Measurements from ENCODE around the gene DPY30. TPM values are rescaled to one million over a fixed set of nuclear protein-coding genes. Genes with fewer than 3 reads are reported as not detected.

DPY30 gene
- total RNA-seq, 1 experiment from 2014 or later, result 88.3 TPM

- DNase-seq, result no peak
- Histone ChIP-seq H3K27ac (ENCODE audit: low read length) (no peak overlapping the region), H2AFZ (ENCODE audit: low read length) (no peak overlapping the region), H3K9me2 (replicated peaks; ENCODE audit: insufficient read depth, low read length) (no peaks in the 10 kb centered on the region), H4K20me1 (ENCODE audit: insufficient read depth, low read depth, low read length) (peaks cover 8% of the 10 kb centered on the region), H3K4me2 (ENCODE audit: low read depth, low read length, poor library complexity, severe bottlenecking) (no peak overlapping the region), H3K9ac (ENCODE audit: low read length) (no peak overlapping the region), H3K4me3 (ENCODE audit: low read length) (no peak overlapping the region), H3K4me1 (ENCODE audit: low read length) (peaks cover 5% of the 10 kb centered on the region), H3K9me3 (ENCODE audit: low read length) (no peaks in the 10 kb centered on the region), H3K36me3 (ENCODE audit: insufficient read depth, low read length) (no peaks in the 10 kb centered on the region), H3K27me3 (ENCODE audit: low read length) (no peaks in the 10 kb centered on the region), H3K79me2 (ENCODE audit: low read length) (peaks cover 100% of the 10 kb centered on the region)
Observed at GRCh38 chr2:31992025-31992579, 47.5 kb downstream of the DPY30 start.

DNA sequence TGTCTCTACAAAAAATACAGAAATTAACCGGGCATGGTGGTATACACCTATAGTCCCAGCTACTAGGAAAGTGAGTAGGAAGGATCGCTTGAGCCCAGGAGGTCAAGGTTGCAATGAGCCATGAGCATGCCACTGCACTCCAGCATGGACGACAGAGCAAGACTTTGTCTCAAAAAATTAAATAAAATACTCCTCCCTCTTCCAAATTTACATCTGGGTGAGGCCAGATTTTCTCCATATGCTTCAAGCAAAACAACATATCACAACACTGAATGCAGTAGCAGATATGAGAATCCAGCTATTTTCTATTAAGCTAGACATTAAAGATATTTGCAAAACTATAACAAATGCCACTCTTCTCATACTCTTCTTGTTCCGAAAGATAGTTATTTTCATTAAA is 49.7 kb downstream of the DPY30 start:
- Histone ChIP-seq H3K4me2 (ENCODE audit: low read depth, low read length, poor library complexity, severe bottlenecking) (no peak overlapping the region), H4K20me1 (ENCODE audit: insufficient read depth, low read depth, low read length) (peaks cover 15% of the 10 kb centered on the region), H3K9me2 (replicated peaks; ENCODE audit: insufficient read depth, low read length) (no peaks in the 10 kb centered on the region), H3K9me3 (ENCODE audit: low read length) (no peaks in the 10 kb centered on the region), H2AFZ (ENCODE audit: low read length) (no peak overlapping the region), H3K4me1 (ENCODE audit: low read length) (no peaks in the 10 kb centered on the region), H3K27me3 (ENCODE audit: low read length) (no peaks in the 10 kb centered on the region), H3K9ac (ENCODE audit: low read length) (no peak overlapping the region), H3K4me3 (ENCODE audit: low read length) (no peak overlapping the region), H3K79me2 (ENCODE audit: low read length) (peaks cover 100% of the 10 kb centered on the region), H3K36me3 (ENCODE audit: insufficient read depth, low read length) (no peaks in the 10 kb centered on the region), H3K27ac (ENCODE audit: low read length) (no peak overlapping the region)
- DNase-seq, result no peak

DNA sequence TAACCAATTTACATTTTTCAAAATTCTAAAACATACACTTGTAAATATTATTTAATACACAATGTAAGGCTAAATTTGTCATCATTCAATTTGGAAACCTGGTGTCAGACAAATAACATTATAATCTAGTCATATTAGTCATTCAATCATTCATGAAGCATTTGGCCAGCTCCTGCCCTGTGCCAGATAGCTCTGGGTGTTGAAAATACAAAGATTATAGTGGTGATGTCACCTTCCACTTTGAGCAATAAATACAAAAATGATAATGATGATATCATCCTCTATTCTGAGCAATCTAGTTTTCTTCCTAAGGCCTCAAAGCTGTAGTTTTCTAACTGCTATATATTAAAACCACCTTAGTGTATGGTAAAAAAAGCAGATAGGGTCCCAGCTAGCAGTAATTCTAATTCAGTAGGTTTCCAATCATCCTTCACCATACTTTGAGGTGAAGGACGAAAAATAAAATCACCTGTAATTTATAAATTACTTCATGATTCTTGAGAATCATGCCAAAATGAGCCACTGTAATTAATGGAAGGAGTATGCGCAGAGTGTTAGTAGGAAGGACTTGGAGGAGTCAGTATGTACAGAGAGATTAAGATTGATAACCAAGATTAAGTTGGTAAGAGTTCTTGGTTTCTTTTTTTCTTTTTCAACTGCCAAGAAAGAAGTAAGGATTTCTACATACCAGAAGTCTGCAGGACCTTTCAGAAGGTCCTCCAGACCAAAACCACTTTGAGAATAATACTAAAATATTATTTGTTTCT is 52.0 kb downstream of the DPY30 start:
- no peak for DNase-seq
- Histone ChIP-seq H3K4me1 (ENCODE audit: low read length) (no peaks in the 10 kb centered on the region), H3K9me2 (replicated peaks; ENCODE audit: insufficient read depth, low read length) (no peaks in the 10 kb centered on the region), H2AFZ (ENCODE audit: low read length) (no peak overlapping the region), H3K4me3 (ENCODE audit: low read length) (no peak overlapping the region), H3K4me2 (ENCODE audit: low read depth, low read length, poor library complexity, severe bottlenecking) (no peak overlapping the region), H3K27ac (ENCODE audit: low read length) (no peak overlapping the region), H3K27me3 (ENCODE audit: low read length) (no peaks in the 10 kb centered on the region), H3K9me3 (ENCODE audit: low read length) (no peaks in the 10 kb centered on the region), H3K79me2 (ENCODE audit: low read length) (peaks cover 100% of the 10 kb centered on the region), H3K9ac (ENCODE audit: low read length) (no peak overlapping the region), H4K20me1 (ENCODE audit: insufficient read depth, low read depth, low read length) (peaks cover 19% of the 10 kb centered on the region), H3K36me3 (ENCODE audit: insufficient read depth, low read length) (0 out of 2 replicates have a peak, but pooled peaks cover 4% of the 10 kb centered on the region)

- Histone ChIP-seq H4K20me1 (ENCODE audit: insufficient read depth, low read depth, low read length) (peaks cover 19% of the 10 kb centered on the region), H3K9me3 (ENCODE audit: low read length) (no peaks in the 10 kb centered on the region), H3K4me3 (ENCODE audit: low read length) (no peak overlapping the region), H3K27ac (ENCODE audit: low read length) (no peak overlapping the region), H3K9me2 (replicated peaks; ENCODE audit: insufficient read depth, low read length) (no peaks in the 10 kb centered on the region), H3K36me3 (ENCODE audit: insufficient read depth, low read length) (0 out of 2 replicates have a peak, but pooled peaks cover 4% of the 10 kb centered on the region), H3K27me3 (ENCODE audit: low read length) (no peaks in the 10 kb centered on the region), H3K4me1 (ENCODE audit: low read length) (no peaks in the 10 kb centered on the region), H3K79me2 (ENCODE audit: low read length) (peaks cover 99% of the 10 kb centered on the region), H2AFZ (ENCODE audit: low read length) (no peak overlapping the region), H3K9ac (ENCODE audit: low read length) (no peak overlapping the region), H3K4me2 (ENCODE audit: low read depth, low read length, poor library complexity, severe bottlenecking) (no peak overlapping the region)
- DNase-seq, result no peak
Observed at GRCh38 chr2:31986906-31987305, 52.7 kb downstream of the DPY30 start.

DNA sequence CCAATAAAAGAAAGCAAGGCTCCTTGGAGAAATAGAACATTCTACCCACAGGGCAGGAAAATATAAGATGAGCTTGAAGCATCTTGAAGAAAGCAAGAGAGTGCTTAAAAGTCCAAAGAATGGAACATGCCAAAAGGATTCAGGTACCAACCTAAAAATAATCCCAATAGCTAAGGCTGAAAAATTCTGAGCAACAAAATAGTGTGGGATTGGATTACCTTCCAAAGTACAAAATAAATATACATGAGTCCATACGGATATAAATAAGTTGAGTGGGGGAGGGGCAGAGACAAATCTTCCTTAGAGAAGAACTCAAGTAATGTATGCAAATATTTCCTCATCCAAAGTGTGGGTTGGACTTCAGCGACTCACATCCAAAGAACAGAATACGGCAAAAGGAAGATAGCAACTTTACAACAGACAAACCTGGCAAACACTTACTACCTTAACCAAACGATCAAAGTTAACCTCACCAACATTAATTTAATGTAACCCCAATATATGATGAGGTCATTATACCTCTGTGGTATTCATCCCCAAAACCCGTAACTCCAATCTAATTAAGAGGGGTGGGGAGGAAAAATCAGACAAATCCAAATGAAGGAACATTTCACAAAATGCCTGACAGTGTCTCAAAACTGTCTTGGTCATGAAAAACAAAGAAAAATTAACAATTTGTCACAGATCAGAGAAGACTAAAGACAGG is 55.7 kb downstream of the DPY30 start:
- H3K4me3 ChIP-seq (ENCODE audit: low read length), result no peak overlapping the region
- peaks cover 15% of the 10 kb centered on the region for H3K4me1 ChIP-seq (ENCODE audit: low read length)
- peaks cover 99% of the 10 kb centered on the region for H3K79me2 ChIP-seq (ENCODE audit: low read length)
- no peak overlapping the region for H2AFZ ChIP-seq (ENCODE audit: low read length)
- no peaks in the 10 kb centered on the region for H3K9me3 ChIP-seq (ENCODE audit: low read length)
- H3K27ac ChIP-seq (ENCODE audit: low read length), result no peak overlapping the region
- H4K20me1 ChIP-seq (ENCODE audit: insufficient read depth, low read depth, low read length), result peaks cover 19% of the 10 kb centered on the region
- H3K9ac ChIP-seq (ENCODE audit: low read length), result no peak overlapping the region
- H3K36me3 ChIP-seq (ENCODE audit: insufficient read depth, low read length), result 0 out of 2 replicates have a peak, but pooled peaks cover 4% of the 10 kb centered on the region
- H3K27me3 ChIP-seq (ENCODE audit: low read length), result no peaks in the 10 kb centered on the region
- no peak for DNase-seq
- no peak overlapping the region for H3K4me2 ChIP-seq (ENCODE audit: low read depth, low read length, poor library complexity, severe bottlenecking)
- no peaks in the 10 kb centered on the region for H3K9me2 ChIP-seq (replicated peaks; ENCODE audit: insufficient read depth, low read length)

- no peaks in the 10 kb centered on the region; the same call in 1 of the 2 replicates for H3K9me3 ChIP-seq (ENCODE audit: low read length)
- H3K4me1 ChIP-seq (ENCODE audit: low read length), result peaks cover 29% of the 10 kb centered on the region
- peaks cover 9% of the 10 kb centered on the region for H4K20me1 ChIP-seq (ENCODE audit: insufficient read depth, low read depth, low read length)
- 0 out of 2 replicates have a peak, but pooled peaks cover 8% of the 10 kb centered on the region for H3K36me3 ChIP-seq (ENCODE audit: insufficient read depth, low read length)
- no peak overlapping the region for H2AFZ ChIP-seq (ENCODE audit: low read length)
- no peaks in the 10 kb centered on the region for H3K27me3 ChIP-seq (ENCODE audit: low read length)
- peaks cover 99% of the 10 kb centered on the region for H3K79me2 ChIP-seq (ENCODE audit: low read length)
- peak overlapping the region; percentile 5 for H3K4me2 ChIP-seq (ENCODE audit: low read depth, low read length, poor library complexity, severe bottlenecking)
- no peak overlapping the region for H3K9ac ChIP-seq (ENCODE audit: low read length)
- peak overlapping the region; percentile 47 for H3K27ac ChIP-seq (ENCODE audit: low read length)
- H3K4me3 ChIP-seq (ENCODE audit: low read length), result no peak overlapping the region
- no peaks in the 10 kb centered on the region for H3K9me2 ChIP-seq (replicated peaks; ENCODE audit: insufficient read depth, low read length)
- DNase-seq, result peak; percentile 79
Observed at GRCh38 chr2:31980674-31981356, 58.8 kb downstream of the DPY30 start.

GRCh38 chr2:31979956-31980355 is 59.6 kb downstream of the DPY30 start:
- no peak overlapping the region for H3K4me3 ChIP-seq (ENCODE audit: low read length)
- DNase-seq, result no peak
- H2AFZ ChIP-seq (ENCODE audit: low read length), result no peak overlapping the region
- H3K9ac ChIP-seq (ENCODE audit: low read length), result no peak overlapping the region
- H3K4me1 ChIP-seq (ENCODE audit: low read length), result peaks cover 30% of the 10 kb centered on the region
- no peaks in the 10 kb centered on the region for H3K9me2 ChIP-seq (replicated peaks; ENCODE audit: insufficient read depth, low read length)
- no peaks in the 10 kb centered on the region; the same call in 1 of the 2 replicates for H3K9me3 ChIP-seq (ENCODE audit: low read length)
- H3K27ac ChIP-seq (ENCODE audit: low read length), result no peak overlapping the region
- no peak overlapping the region for H3K4me2 ChIP-seq (ENCODE audit: low read depth, low read length, poor library complexity, severe bottlenecking)
- H4K20me1 ChIP-seq (ENCODE audit: insufficient read depth, low read depth, low read length), result peaks cover 9% of the 10 kb centered on the region
- peaks cover 99% of the 10 kb centered on the region for H3K79me2 ChIP-seq (ENCODE audit: low read length)
- H3K36me3 ChIP-seq (ENCODE audit: insufficient read depth, low read length), result 0 out of 2 replicates have a peak, but pooled peaks cover 8% of the 10 kb centered on the region
- H3K27me3 ChIP-seq (ENCODE audit: low read length), result no peaks in the 10 kb centered on the region

Data from Karpas-422 (cell line).